HG03571 (cell line): ENCODE results near the gene TMEM163.
A peak's percentile ranks its signal among the peaks of the same experiment; 100 is the strongest.

Source experiments
- ATAC-seq: cut with Tn5 transposase; IDR thresholded peaks from one replicate; pipeline ENCODE4 v1.9.1; 2021; ENCODE audit not compliant: unreplicated experiment

TMEM163 gene

DNA sequence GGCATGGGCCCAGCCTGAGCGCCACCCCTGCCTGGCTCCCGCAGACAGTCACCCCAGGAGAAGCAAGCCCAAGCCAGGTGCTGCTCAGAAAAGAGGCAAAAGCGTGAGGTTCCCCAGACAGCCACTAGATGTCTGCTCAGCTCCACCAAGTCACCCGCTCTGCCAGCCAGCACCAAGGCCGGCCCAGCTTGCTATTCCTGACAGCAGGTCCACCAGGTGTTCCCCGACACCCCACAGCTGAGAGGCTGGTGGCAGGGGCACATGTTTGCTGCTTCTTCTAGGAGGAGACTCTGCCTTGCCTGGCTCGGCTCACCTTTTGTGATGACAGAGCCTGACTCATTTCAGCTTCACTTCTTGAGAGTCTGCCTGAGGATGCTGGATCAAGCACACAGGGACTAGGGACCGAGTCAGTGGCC, 258.2 kb downstream of the TMEM163 start:
- ATAC-seq, result peak; percentile 80

DNA sequence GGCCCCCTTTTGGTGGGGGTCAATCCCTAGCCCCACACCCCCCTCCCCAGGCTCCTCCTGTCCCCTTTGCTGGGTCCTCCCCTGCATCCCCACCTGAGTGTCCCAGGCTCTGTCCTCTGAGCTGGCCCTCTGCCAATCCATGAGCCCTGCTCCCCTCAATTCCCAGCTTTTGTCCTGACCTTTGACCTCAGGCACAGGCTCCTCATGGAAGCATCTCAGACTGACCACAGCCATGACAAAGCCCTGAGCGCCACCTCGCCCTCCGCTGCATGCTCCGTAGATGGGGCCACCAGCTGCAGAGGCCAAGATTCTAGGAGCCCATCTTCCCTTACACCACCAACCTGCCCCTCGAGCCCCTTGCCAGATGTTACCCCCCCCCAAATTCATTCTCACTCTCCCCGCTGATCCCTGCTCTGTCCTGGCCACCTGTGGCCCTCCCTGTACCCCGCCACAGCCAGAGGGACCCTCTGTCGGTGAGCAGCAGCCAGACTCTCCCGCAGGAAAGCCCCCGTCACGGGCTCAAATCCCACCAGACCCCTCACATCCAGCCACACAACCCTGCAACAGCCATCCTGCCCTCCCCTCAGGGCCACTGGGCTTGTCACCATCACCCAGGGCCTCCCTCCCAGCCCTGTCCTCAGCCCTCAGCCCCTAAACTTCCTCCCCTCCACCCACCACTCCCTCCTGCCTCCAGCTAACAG, 258.9 kb downstream of the TMEM163 start:
- no peak for ATAC-seq

DNA sequence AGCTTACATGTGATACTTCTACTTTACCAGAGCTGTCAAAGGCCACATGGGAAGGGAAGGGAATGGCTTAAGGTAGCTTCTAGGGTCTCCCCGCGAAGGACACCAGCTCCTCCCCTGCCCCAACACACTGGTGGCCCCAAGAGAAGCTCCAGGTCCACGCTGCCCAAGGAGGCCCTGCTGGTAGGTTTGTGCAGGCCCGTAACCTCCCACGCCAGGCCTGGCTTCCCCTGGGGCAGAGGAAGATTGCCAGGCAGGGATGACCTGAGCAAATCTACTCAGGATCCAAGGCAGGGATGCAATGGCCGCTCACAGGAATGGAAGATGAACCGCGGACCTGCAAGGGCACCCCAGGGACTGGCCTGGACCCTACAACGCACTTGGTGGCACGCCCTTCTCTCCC, 259.9 kb downstream of the TMEM163 start:
- no peak for ATAC-seq

DNA sequence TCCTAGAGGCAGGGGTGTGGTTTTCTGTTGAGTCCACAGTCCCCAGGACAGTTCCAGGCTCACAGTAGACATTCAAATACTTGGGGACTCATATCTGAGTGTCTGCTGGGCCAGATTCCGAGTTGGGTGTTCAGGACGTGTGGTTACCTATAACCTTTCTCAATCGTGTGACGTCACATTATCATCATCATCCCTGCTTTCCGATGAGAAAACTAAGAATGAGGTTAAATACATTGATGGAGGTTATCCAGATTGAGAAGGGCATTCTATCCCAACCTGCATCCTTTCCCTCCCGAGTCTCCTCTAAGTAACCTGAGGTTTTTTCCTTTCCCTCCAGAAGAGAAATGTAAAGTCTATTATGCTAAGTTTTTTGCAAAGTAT, 260.3 kb downstream of the TMEM163 start:
- no peak for ATAC-seq

DNA sequence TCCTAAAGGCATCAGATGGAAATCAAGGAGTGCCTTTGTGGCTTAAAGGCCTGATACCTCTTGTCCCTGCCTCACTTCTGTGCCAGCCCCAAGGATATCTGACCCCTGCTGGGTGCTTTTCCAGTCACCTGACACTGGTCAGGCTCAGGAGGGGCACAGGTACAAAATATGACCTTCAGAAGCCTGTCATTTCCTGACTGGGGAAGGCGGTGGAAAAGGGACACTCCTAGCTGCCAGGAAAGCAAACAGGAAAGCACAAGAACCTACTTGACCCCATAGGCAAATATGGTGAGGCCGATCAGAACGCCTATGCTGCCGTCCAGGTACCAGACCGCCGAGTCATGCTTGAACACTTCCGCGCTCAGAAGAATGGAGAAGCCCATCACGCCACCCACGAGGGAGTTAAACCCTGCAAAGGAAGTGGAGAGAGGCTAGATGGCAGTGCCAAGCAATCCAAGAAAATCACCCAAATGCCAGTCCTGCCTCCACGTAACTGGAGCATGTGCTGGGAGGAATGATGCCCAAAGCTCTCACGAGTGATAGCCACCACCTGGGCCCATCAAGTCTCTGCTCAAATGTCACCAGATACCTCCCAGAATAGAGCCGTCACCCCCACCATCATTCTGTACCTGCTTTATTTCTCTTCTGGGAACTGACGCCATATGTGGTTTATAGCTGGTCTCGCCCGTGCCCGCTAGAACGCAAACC, 260.9 kb downstream of the TMEM163 start:
- ATAC-seq, result no peak

DNA sequence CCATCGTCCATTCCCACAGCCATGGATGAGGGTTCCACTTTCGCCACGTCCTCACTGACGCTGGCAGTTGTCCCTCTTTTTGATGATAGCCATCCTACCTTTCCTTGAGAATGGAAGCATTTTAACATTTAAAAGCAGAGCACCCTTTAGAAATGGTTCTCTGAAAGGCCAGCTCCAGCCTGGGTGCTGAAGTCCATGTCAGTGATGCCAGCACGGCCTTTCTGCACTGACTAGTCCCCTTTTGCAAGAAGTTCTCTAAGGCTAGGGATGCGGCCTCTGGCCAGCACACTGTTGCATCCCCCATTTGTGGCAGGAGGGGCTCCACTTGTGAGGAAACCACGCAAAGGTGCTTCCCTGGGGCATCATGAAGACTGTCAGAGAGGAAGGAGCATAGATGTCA, 261.4 kb downstream of the TMEM163 start:
- no peak for ATAC-seq

DNA sequence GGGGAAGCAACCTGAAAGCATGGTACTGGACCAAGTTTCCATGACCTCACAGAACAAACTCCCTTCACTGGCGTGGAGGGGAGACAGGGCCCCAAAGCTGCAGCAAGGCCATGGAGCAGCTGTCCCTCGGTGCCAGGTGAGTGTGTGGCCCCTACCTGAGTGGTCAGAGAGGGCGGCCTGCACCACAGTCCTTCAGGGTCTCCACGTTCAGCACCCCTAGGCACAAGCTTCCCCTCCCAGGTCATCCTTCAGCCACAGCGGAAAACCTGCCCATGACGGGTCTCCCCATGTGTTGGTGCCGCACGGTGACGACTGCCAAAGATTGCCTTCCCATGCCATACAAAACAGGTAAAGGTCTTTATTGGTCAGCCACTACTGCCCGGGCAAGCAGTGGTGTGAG, 263.4 kb downstream of the TMEM163 start:
- ATAC-seq, result no peak

DNA sequence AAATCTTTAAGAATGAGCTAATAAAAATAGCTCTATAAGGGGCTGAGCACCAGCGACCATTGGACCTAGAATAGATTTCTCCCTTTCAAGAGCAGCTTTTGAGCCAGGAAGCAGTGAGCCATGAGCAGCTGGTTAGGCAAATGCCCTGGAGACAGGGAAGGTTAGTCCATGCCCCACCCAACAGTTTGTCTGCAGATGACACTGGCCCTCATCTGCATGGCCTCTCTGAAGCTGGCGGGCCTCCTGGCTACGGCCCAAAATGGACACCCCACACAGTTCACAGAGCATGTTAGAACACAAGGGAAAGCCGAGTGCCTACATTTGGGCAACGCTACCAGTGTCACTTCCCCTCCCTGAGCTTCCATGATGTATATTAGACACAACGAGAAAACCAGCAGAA, 263.9 kb downstream of the TMEM163 start:
- ATAC-seq, result no peak

DNA sequence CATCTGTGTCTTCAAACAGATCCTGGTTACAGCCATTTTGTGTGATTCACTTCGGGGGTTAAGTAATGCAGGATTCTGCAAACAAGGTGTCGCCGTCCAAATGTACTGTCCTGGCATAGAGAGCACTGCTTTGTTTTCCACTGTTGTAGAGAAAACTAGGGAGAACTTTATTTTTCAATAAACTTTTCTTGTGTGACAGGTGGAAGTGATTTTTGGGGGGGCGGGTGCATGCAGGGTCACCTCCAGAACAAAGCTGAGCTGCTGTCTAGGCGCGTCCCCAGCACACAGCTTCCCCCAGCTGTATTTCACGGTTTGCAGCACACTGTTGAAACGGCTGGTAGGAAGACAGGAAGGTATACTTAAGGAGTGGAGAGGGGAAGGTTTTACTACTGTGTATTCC, 264.4 kb downstream of the TMEM163 start:
- ATAC-seq, result no peak

DNA sequence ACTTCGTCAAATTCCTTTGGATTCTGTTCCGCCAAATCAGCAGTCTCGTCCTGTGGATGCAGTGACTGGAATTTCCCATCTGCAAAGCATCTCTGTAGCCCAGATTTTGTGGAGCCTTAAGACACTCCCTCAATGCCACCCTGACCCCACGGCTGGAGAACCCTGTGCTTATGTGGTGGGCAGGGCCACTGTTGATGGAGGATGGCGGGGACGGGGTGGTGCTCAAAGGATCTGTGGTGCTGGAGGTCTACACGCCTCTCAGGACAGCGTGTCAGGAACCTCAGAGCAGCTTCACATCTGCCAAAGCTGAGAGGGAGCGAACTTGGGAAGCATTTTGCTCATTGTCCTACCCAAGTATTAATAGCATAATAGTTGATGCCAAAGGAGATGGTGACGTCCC, 264.8 kb downstream of the TMEM163 start:
- ATAC-seq, result no peak

DNA sequence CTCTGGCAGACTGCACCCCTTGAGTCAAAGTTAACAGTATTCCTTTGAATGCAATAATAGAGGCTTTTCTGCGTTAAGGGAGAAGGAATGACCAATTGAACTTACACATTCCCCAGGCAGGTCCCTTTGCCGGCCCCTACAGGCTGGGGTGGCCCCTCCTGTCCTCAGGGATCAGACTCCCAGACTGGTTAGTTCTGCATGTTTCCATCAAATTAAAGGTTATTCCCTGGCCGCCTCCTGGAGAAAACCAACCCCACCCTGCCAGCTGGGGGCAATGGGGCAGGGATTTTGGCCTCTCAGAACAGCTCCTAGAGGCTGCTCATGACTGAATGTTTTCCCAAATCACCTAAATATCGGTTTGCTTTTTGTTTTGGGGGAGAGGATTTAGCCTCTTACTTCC, 265.3 kb downstream of the TMEM163 start:
- no peak for ATAC-seq

DNA sequence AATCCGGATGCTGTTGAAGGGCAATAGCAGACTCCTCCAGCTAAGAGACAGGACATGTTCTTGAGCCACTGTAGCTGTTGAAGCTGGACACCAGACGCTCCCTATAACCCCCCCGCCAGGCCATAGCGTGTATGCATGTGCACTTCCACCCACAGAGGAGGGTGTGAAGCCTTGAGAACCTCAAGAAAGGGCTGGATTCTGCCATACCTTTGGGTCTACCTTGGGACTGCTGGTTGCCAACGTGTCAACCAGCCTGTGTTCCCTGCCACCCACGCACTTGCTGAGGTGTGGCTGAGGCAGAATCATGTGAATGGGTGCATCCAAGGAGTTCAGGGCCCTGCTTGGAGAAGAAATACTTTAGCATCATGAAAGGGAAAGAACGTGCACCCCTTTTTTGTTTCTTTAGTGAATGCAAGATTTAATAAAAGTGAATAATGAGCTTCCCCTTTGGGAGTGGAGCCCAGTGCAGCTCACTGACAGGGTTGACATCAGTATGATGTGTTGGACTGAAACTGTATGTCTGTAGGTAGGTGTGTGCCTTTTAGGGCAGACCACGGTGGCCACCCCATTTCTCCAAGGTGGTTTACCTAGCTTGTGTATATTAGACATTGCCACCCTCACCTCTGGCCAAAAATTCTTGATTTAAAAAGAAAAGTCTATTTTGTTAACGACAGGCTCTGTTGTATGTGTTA, 266.6 kb downstream of the TMEM163 start:
- ATAC-seq, result no peak

DNA sequence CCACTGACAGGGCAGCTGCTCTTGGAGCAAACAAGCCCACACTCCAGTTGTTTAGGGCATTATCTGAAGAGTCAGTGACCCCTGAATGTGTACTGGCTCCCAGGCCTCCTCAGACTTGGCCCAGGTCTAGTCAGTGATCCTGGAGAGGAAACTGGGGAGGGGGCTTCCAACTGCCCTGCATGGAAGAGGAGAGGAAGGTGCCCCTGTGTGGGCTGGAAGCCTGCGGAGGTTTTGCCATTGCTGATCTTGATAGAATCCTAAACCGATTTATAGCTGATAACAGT, 267.5 kb downstream of the TMEM163 start:
- no peak for ATAC-seq

DNA sequence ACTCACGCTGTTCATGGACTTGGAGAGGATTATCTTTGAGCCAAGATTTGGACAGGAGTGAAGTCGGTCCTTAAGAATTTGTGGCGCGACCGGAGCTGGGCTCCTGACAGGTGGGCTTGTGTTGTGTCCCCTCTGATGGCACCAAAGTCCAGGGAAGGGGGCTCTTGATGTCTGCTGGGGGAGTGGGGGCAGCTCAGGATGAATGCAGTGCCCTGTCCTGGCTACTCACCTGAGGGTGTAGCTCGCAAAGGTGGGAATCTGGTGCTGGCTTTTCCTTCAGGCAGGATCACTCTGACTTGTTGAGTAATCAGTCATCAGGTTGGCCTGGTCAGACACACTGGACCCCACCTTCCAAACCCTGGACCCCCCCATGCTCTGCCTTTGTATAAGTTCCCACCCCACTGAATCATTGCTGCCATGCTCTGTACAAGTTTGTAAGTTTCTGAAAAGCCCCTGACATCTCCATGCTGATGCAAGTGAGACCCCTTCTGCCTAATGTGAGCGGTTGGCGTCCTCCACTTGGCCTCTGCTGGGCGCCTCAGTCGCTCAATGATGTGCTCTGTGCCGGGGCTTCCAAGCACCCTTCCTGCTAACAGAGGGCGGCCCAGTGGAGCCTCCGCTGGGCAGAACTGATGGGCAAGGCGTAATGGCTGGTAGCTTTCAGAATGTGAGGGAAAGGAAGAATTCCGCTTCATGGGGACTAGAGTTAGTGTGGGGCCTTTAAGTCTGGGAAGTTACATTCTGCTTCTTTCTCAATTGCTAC, 268.9 kb downstream of the TMEM163 start:
- ATAC-seq, result no peak

DNA sequence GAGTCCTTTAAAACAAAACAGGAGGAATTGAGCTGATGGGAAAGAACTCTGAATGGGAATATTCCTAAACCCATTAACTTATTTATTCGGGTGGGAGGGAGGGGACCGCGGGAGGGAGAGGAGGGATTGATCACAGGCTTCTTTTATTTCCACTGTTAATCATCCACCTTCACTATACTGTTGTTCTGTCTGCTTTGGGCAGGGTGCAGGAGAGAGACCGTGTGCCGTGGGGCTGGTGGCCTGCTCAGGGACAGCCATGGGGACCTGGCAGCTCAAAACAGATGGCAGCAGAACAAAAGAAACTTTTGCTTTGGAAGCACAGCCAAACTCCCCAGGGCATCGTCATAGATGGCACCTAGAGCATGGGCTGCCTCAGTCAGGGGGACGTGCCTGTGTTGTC, 269.6 kb downstream of the TMEM163 start:
- ATAC-seq, result no peak

DNA sequence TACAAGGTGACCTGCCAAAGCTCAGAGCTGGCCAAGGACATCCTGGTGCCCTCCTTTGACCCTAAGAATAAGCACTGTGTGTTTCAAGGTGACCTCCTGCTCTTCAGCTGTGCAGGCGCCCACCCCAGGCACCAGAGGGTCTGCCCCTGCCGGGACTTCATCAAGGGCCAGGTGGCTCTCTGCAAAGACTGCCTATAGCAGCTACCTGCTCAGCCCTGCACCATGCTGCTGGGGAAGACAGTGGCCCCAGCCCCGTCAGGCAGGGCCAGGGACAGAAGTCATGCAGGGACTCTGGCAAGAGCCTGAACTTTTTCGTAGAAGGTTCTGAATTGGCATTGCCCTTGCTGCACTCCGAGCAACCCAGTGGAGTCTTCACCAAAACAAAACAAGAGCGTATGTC, 270.1 kb downstream of the TMEM163 start:
- ATAC-seq, result no peak

DNA sequence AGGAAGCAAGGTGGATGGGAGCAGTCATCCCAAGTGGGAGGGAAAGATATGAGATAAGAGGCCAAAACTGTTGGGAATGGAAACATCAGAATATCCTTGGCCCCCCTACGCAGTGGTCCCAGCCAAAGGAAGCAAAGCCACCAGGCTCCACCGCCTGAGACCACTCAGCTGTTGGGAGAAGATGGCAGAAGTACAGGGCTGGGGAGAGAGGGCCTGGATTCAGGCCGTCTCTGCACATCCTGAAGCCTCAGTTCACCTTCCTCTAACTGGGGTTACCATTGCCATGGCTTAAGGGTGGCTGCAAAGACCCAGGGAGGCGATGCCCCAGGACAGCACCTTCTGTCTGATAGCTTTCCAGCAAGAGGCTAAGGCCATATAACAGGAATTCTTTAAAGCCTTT, 271.1 kb downstream of the TMEM163 start:
- no peak for ATAC-seq

DNA sequence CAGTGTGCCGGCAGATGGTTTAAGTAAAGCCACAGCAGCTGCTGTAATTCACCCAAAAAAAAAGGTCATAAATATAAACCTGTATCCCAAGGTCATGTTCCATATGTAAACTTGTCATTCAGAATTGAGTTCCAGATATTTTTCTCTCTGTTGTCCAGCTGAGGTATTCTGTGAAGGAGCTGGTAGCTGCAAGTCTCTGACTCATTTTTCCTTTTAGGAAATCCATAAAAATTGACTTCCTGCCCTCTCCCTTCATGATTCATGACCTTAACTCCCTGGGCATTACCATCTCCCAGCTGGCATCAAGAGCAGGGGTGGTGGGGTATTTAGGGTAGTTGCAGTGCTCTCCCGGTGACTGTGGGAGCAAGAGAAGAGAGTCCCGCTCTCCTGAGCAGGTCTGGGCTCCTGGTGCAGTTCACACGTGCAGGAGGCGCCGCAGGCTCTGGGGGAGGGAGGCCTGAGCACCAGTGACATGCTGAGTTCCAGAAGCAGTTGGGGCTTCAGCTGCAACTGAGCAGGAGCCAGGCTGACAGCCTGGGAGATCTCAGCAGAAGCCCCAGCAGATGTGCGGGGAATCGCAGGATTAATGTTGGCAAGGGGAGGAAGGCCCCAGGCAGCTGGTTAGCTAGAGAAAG, 272.3 kb downstream of the TMEM163 start:
- ATAC-seq, result no peak

DNA sequence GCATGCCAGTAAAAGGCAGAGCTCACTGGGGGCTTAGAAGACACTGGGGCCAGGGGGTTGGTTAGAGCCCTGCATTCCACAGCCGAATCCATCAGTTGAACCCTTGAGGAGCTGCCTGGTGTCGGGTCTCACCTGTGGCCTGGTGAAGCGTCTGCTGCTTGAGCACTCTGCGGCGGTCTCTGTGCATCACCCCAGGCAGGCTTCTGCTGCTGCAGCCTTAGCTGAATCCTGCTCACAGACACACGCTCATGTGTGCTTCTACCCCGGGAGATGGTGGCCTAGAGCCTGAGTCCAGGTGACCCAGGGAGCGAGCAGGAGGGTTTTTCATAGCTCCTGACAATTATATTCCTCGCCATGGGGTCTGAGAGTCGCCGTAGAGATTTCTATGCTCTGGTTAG, 272.8 kb downstream of the TMEM163 start:
- no peak for ATAC-seq

DNA sequence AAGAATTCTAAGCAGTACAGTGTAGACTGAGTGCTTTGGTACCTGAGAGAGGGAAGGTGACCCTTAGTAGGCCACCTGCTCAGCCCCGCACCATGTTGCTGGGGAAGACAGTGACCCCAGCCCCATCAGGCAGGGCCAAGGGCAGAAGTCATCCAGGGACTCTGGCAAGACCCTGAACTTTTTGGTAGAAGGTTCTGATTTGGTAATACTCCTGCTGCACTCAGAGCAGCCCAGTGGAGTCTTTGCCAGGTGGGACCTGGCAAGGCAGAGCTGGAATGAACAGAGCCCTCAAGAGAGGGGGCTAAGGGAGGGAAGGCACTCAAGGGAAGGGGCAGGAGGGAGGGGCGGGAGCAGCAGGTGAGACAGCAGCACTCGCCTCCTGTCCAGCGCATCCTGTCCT, 273.7 kb downstream of the TMEM163 start:
- ATAC-seq, result no peak

DNA sequence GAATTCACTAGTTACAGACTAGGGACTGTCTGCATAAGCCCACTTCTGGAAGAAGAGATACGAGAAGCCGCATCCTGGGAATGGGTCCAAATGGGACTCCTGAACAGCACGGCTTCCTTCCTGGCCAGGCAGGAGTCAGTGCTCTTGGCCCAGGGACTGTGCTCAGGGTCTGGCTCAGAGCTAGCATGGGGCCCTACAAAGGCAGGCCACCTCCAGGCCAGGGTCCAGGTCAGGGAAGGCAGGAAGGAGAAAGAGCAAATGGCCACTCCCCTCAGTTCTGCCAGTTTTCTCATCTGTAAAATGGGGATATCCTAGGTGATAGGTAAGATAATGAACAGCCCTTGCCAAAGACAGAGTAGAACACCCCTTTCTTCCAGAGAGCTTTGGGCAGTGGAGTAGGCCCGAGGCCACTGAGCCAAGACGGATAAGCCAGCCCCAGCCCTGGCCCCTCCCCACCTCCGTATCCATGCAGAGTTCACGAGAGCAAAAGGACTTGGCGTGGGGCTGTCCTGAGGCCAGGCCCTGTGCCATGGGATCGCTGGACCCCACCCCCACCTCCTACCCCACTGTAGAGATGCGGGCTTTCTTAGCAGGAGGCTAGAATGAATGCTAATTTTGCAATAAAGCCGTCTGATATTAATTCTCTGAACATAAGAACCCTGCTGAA, 274.9 kb downstream of the TMEM163 start:
- no peak for ATAC-seq
